HS-5 (cell line): Measurements from ENCODE around the gene FSCN2.

Experiments used
- DNase-seq: peaks from one replicate; pipeline ENCODE4 v3.0.0-alpha.2; 2012; ENCODE audit warnings: low read depth

The FSCN2 gene

GRCh38 chr17:81512562-81513371, 15.4 kb upstream of the FSCN2 start, which contains the start of gene ACTG1:
TSS of gene ACTG1 (minus strand) at chr17:81512799. CDS start at chr17:81512354, 445 bp downstream.
- DNase-seq = peak; percentile 68

- no peak for DNase-seq
Measured at GRCh38 chr17:81513372-81513752, 14.8 kb upstream of the FSCN2 start.

GRCh38 chr17:81513753-81514488, 14.3 kb upstream of the FSCN2 start:
- no peak for DNase-seq

- no peak for DNase-seq
Measured at GRCh38 chr17:81514489-81514738, 13.8 kb upstream of the FSCN2 start.

GRCh38 chr17:81514739-81515529, 13.2 kb upstream of the FSCN2 start:
- no peak for DNase-seq

- DNase-seq = no peak
Measured at GRCh38 chr17:81515530-81516041, 12.6 kb upstream of the FSCN2 start.

GRCh38 chr17:81516439-81516838, 11.7 kb upstream of the FSCN2 start:
- DNase-seq = no peak

- DNase-seq = no peak
Measured at GRCh38 chr17:81517009-81517338, 11.2 kb upstream of the FSCN2 start.

GRCh38 chr17:81517339-81518112, 10.7 kb upstream of the FSCN2 start:
- no peak for DNase-seq

- no peak for DNase-seq
Measured at GRCh38 chr17:81518113-81518784, 9.9 kb upstream of the FSCN2 start.

GRCh38 chr17:81518785-81519283, 9.3 kb upstream of the FSCN2 start:
- no peak for DNase-seq

GRCh38 chr17:81519284-81520020, 8.7 kb upstream of the FSCN2 start:
- no peak for DNase-seq

GRCh38 chr17:81520021-81520901, 7.9 kb upstream of the FSCN2 start:
- no peak for DNase-seq

GRCh38 chr17:81522491-81523401, 5.4 kb upstream of the FSCN2 start:
- no peak for DNase-seq

- DNase-seq = no peak
Measured at GRCh38 chr17:81523402-81524038, 4.7 kb upstream of the FSCN2 start.

GRCh38 chr17:81524039-81524864, 3.9 kb upstream of the FSCN2 start:
- DNase-seq = no peak

- no peak for DNase-seq
Measured at GRCh38 chr17:81524865-81525159, 3.4 kb upstream of the FSCN2 start.
